ENCODE data around the gene SELP.

SELP gene

DNA sequence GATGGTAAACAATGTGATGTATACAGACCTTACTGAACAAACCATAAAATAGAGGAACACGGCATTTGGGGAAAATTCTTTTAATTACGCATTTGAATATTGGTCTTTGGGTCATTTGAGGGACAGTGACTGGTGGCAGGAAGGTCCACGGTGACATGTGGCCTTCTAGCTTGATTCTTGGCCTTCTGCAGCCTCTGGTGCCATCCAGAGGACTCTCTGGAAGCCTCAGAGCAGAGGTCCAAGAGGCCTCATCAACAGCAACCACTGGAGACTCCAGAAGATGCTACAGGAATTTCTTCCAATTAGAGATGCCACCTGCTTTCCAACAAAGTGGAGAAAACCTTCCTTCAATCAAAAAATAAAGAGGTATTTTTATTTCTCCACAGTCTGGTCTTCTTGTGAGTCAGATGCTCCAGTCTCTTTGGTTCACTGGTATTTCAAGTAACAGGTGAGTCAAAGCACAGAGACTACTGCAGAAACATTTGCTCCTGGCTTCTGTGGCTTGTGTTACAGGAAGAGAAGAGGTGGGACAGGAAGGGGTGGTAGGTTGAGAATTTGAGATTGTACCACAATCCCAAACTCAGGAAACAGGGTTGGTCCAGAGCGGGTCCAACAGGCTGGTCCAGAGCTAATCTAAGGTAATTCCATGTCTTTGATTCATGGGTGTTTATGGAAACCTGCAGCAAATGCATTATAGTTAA is 41.0 kb downstream of the SELP start:
- Histone ChIP-seq H3F3A (ENCODE audit: insufficient read depth, low read length) (no peaks in the 10 kb centered on the region), H3K79me2 (ENCODE audit: low read length) (no peaks in the 10 kb centered on the region), H3K4me2 (ENCODE audit: low read depth, low read length) (no peak overlapping the region), H2AFZ (ENCODE audit: low read length) (no peak overlapping the region), H4K20me1 (ENCODE audit: insufficient read depth, low read length) (no peaks in the 10 kb centered on the region), H3K9me2 (replicated peaks; ENCODE audit: insufficient read depth, low read length) (no peaks in the 10 kb centered on the region), H3K9ac (ENCODE audit: low read length) (no peak overlapping the region), H3K36me3 (replicated peaks; ENCODE audit: insufficient read depth, low read length) (no peaks in the 10 kb centered on the region), H3K27ac (ENCODE audit: low read length) (no peak overlapping the region), H3K27me3 (replicated peaks; ENCODE audit: insufficient read depth, low read length) (no peaks in the 10 kb centered on the region), H3K4me3 (ENCODE audit: low read length) (no peak overlapping the region), H3K9me3 (replicated peaks; ENCODE audit: insufficient read depth, low read length) (no peaks in the 10 kb centered on the region), H3K4me1 (ENCODE audit: low read length) (0 out of 2 replicates have a peak, but pooled peaks cover 4% of the 10 kb centered on the region)
- TF ChIP-seq, protein P1, sequence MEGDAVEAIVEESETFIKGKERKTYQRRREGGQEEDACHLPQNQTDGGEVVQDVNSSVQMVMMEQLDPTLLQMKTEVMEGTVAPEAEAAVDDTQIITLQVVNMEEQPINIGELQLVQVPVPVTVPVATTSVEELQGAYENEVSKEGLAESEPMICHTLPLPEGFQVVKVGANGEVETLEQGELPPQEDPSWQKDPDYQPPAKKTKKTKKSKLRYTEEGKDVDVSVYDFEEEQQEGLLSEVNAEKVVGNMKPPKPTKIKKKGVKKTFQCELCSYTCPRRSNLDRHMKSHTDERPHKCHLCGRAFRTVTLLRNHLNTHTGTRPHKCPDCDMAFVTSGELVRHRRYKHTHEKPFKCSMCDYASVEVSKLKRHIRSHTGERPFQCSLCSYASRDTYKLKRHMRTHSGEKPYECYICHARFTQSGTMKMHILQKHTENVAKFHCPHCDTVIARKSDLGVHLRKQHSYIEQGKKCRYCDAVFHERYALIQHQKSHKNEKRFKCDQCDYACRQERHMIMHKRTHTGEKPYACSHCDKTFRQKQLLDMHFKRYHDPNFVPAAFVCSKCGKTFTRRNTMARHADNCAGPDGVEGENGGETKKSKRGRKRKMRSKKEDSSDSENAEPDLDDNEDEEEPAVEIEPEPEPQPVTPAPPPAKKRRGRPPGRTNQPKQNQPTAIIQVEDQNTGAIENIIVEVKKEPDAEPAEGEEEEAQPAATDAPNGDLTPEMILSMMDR (IDR thresholded peaks at IDR 0.05; ENCODE audit: low read length): no peak
- TF ChIP-seq EZH2 (optimal IDR thresholded peaks at IDR 0.05; ENCODE audit: low read depth, low read length) (no peak), EZH2phosphoT487 (IDR thresholded peaks at IDR 0.05; ENCODE audit: low read length) (no peak)
- no peak for DNase-seq

DNA sequence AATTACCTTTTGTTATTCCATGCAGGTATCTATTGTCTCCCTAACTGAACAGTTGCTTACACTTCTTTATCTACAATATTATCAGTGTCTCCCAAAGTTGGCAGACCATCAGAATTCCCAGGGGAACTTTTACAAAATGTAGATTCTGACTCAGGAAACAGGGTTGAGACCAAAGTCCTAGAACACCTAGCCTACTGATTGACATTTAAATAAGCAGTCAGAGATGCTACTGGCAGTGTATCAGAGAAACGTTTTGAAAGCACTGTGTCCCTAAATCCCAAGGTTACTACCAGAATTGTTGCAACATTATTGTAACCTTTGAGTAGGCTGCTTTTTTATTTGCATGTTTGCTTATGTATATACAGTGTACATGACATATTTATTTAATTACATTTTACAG is 41.8 kb downstream of the SELP start:
- no peaks in the 10 kb centered on the region for H3K9me3 ChIP-seq (replicated peaks; ENCODE audit: insufficient read depth, low read length)
- no peaks in the 10 kb centered on the region for H3K27me3 ChIP-seq (replicated peaks; ENCODE audit: insufficient read depth, low read length)
- H3K27ac ChIP-seq (ENCODE audit: low read length): no peak overlapping the region
- no peaks in the 10 kb centered on the region for H4K20me1 ChIP-seq (ENCODE audit: insufficient read depth, low read length)
- H3K9ac ChIP-seq (ENCODE audit: low read length): no peak overlapping the region
- H3K9me2 ChIP-seq (replicated peaks; ENCODE audit: insufficient read depth, low read length): no peaks in the 10 kb centered on the region
- H3K4me3 ChIP-seq (ENCODE audit: low read length): no peak overlapping the region
- no peaks in the 10 kb centered on the region for H3K36me3 ChIP-seq (replicated peaks; ENCODE audit: insufficient read depth, low read length)
- no peak overlapping the region for H2AFZ ChIP-seq (ENCODE audit: low read length)
- H3K79me2 ChIP-seq (ENCODE audit: low read length): no peaks in the 10 kb centered on the region
- 0 out of 2 replicates have a peak, but pooled peaks cover 4% of the 10 kb centered on the region for H3K4me1 ChIP-seq (ENCODE audit: low read length)
- no peak overlapping the region for H3K4me2 ChIP-seq (ENCODE audit: low read depth, low read length)
- DNase-seq: no peak
- no peaks in the 10 kb centered on the region for H3F3A ChIP-seq (ENCODE audit: insufficient read depth, low read length)
- TF ChIP-seq, protein P1 (IDR thresholded peaks at IDR 0.05; ENCODE audit: low read length): no peak
- TF ChIP-seq EZH2 (optimal IDR thresholded peaks at IDR 0.05; ENCODE audit: low read depth, low read length) (no peak), EZH2phosphoT487 (IDR thresholded peaks at IDR 0.05; ENCODE audit: low read length) (no peak)

DNA sequence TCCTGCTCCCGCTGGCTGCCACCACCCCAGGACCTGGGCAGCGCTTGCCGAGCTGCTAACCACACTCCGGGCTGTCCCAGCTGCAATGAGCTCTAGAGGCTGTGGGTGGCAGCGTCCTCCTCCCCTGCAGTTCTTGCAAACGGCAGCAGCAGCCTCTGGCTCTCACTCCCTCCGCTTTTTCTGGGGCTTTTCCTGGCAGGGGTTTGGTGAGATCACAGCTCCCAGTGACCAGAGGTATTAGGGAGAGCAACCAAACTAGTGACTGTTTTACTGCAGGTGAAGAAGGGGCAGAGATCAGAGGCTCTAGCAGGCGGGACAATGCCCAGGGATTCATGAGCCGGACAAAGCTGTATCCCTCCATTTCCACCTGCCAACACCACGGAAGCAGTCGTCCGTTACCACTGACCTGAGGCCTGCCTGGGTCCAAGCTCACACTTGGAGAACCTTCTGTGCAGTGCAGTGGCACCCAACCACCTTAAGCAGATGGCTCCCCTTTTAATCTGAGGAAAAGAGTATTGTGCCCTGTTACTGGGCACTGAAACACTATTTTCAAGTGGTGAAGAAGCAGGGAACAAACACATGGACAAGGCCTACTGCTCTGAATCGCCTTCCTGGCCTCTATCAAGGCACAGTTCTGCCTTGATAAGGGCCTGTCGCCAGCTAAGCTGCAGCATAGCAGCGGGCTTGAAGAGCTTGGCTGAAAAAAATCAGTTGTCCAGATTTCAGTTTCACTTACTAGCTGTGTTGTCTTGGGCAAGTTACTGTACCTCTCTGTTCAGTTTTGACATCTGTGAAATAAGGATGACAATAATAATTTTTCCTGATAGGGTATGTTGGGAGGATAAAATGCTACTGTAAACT is 43.3 kb downstream of the SELP start, which contains the start of gene F5:
F5 (minus strand) TSS at position 87 of the 861 bp plus-strand sequence. CDS start 95 bp downstream, outside the sequence.
- DNase-seq: peak; percentile 80
- H2AFZ ChIP-seq (ENCODE audit: low read length): peak within 1 kb of the TSS; percentile 51
- TF ChIP-seq, protein P1 (IDR thresholded peaks at IDR 0.05; ENCODE audit: low read length): peak; percentile 76
- TF ChIP-seq EZH2phosphoT487 (IDR thresholded peaks at IDR 0.05; ENCODE audit: low read length): no peak
- TF ChIP-seq EZH2 (optimal IDR thresholded peaks at IDR 0.05; ENCODE audit: low read depth, low read length): no peak
- peak within 1 kb of the TSS; percentile 56 for H3K4me2 ChIP-seq (ENCODE audit: low read depth, low read length)
- H3K79me2 ChIP-seq (ENCODE audit: low read length): no peaks in the 10 kb centered on the region
- H3K27me3 ChIP-seq (replicated peaks; ENCODE audit: insufficient read depth, low read length): no peaks in the 10 kb centered on the region
- H3K27ac ChIP-seq (ENCODE audit: low read length): no peak within 1 kb of the TSS
- H4K20me1 ChIP-seq (ENCODE audit: insufficient read depth, low read length): no peaks in the 10 kb centered on the region
- H3K4me3 ChIP-seq (ENCODE audit: low read length): peak within 1 kb of the TSS; percentile 16
- no peak within 1 kb of the TSS for H3K9ac ChIP-seq (ENCODE audit: low read length)
- no peaks in the 10 kb centered on the region for H3K9me2 ChIP-seq (replicated peaks; ENCODE audit: insufficient read depth, low read length)
- no peaks in the 10 kb centered on the region for H3K36me3 ChIP-seq (replicated peaks; ENCODE audit: insufficient read depth, low read length)
- no peaks in the 10 kb centered on the region for H3K9me3 ChIP-seq (replicated peaks; ENCODE audit: insufficient read depth, low read length)
- H3F3A ChIP-seq (ENCODE audit: insufficient read depth, low read length): no peaks in the 10 kb centered on the region
- 0 out of 2 replicates have a peak, but pooled peaks cover 4% of the 10 kb centered on the region for H3K4me1 ChIP-seq (ENCODE audit: low read length)
